GM12872 (cell line): Measurements from ENCODE around the gene RNASET2.

Experiments
- CTCF ChIP-seq: IDR thresholded peaks from 3 replicates; pipeline ENCODE4 v1.5.1; 2011; ENCODE audit warnings: low read depth, mild to moderate bottlenecking, low read length, moderate library complexity; ENCODE audit not compliant: insufficient read depth

RNASET2 gene

GRCh38 chr6:166939894-166940293 is 16.5 kb downstream of the RNASET2 start:
- no peak for TF ChIP-seq CTCF

GRCh38 chr6:166939345-166939744 is 17.0 kb downstream of the RNASET2 start:
- no peak for TF ChIP-seq CTCF

GRCh38 chr6:166938704-166939103 is 17.6 kb downstream of the RNASET2 start:
- TF ChIP-seq CTCF = no peak

GRCh38 chr6:166938150-166938549 is 18.2 kb downstream of the RNASET2 start:
- TF ChIP-seq CTCF = no peak

GRCh38 chr6:166937746-166938145 is 18.6 kb downstream of the RNASET2 start:
- no peak for TF ChIP-seq CTCF

- TF ChIP-seq CTCF = no peak
These were observed 20.1 kb downstream of the RNASET2 start for GRCh38 chr6:166936079-166936787.

GRCh38 chr6:166935353-166935752 is 21.0 kb downstream of the RNASET2 start:
- TF ChIP-seq CTCF = no peak
